NCI-H524 treated with DMSO at 0.1 percent for 48 hours (cell line): ENCODE data around the gene DNAJB9.

ENCODE experiments used
- DNase-seq: peaks from one replicate; lab custom pipeline; 2025; lab: John Stamatoyannopoulos, UW

Gene DNAJB9

DNA sequence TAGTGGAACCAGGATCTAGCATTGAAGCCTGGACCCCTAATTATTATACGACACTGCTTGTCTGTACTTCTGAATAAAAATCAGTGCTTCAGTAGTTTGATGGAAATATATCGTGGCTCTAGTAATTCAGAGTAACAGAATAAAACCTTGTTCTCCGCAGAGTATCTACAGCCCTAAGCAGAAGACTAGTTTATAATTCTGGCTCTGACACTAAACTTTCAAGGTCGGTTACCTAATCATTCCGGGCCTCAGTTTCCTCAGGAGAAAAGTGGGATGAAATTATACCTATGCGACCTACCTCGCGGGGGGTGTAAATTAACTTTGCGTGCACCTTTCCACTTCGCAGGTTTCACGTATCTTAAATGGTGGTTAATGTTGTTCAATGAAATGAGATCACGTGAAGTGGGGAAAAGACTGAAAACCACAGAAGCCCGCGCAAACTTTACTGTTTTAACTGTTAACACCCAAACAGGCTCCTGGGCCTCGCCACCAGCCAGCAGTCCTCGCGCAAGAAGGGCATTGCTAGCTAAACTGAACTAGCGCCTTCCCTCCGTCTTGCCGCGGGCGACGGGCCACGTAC lies 783 bp upstream of the DNAJB9 start:
- no peak for DNase-seq

GRCh38 chr7:108570146-108570755 lies 577 bp downstream of the DNAJB9 start:
- DNase-seq = peak; percentile 8

- no peak for DNase-seq
These were observed 2.8 kb downstream of the DNAJB9 start for GRCh38 chr7:108572480-108572879.

GRCh38 chr7:108575156-108575555 lies 5.5 kb downstream of the DNAJB9 start:
- no peak for DNase-seq

DNA sequence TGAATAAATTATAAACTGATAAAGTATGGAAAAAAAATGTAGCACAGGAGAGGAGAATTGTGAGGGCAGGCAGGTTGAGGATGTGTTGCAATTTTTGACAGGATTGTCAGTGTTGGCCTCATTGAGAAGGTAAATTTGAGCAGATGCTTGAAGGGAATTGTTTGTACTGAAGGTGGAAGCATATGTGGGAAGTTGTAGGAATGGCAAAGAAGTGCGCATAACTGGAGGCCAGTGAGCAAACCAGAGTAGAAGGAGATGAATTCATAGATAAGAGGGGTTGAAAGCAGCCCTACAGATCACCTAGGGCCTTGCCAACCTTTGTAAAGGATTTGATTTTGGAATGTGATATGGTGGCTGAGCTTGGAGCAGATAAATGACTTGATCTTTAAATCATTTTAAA lies 6.4 kb downstream of the DNAJB9 start:
- DNase-seq = no peak

- no peak for DNase-seq
These were observed 9.3 kb downstream of the DNAJB9 start for GRCh38 chr7:108578937-108579336.

GRCh38 chr7:108580298-108580697 lies 10.6 kb downstream of the DNAJB9 start:
- DNase-seq = no peak

- no peak for DNase-seq
These were observed 12.2 kb downstream of the DNAJB9 start for GRCh38 chr7:108581655-108582491.

GRCh38 chr7:108584211-108584610 lies 14.5 kb downstream of the DNAJB9 start:
- DNase-seq = no peak

DNA sequence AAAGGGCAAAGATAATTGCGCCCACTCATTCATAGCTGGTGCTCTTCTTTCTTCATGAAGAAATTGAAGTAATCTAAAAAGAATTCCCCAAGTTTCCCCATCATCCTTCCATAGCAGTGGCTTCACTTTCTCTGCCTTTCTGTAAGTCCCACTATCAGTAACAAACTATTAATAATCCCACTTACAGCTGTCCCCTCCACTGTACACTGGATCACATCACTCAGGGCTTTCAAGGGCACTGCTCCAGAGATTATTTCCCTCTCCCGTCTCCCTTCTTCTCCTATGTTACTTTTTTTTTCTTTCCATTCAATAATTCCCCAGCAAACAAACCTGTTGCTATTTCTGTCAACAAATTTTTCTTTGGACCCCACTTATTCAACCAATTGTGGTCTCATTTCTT lies 16.2 kb downstream of the DNAJB9 start:
- DNase-seq = no peak

DNA sequence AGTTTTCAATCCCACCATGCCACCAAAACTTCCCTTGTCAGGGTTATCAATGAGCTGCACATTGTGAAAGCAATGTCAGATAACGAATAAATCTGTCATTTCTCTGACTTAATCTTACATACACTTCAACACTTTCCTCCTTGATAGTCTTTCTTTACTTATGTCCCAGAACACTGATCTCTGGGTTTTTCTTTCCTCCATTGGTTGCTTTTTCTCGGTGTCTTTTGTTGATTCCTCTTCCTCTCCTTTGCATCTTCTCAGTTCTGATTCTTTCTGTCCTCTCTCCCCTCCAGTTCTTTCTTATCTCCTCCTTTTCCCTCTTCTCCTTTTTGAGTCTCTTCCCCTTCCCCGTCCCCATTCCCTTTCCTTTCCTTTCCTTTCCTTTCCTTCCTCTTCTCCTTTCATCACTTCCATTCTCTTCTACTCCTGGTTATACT lies 16.6 kb downstream of the DNAJB9 start:
- DNase-seq = no peak

DNA sequence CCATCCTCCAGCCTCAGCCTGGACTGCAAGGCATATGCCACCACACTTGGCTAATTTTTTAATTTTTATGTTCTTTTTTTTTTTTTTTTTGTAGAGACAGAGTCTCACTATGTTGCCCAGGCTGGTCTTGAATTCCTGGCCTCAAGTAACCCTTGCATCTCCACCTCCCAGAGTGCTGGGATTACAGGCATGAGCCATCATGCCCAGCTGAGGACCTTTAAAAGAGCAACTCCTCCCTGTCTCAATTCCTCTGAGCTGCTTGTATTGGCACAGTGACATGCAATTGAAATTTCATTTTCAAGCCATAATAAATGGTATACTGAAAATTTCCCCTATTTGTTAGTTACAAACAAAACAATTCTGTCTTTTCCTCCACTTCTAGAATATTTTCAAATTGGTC lies 19.5 kb downstream of the DNAJB9 start:
- DNase-seq = no peak

- DNase-seq = no peak
These were observed 20.2 kb downstream of the DNAJB9 start for GRCh38 chr7:108589874-108590273.

GRCh38 chr7:108590606-108591005 lies 20.9 kb downstream of the DNAJB9 start:
- DNase-seq = no peak

DNA sequence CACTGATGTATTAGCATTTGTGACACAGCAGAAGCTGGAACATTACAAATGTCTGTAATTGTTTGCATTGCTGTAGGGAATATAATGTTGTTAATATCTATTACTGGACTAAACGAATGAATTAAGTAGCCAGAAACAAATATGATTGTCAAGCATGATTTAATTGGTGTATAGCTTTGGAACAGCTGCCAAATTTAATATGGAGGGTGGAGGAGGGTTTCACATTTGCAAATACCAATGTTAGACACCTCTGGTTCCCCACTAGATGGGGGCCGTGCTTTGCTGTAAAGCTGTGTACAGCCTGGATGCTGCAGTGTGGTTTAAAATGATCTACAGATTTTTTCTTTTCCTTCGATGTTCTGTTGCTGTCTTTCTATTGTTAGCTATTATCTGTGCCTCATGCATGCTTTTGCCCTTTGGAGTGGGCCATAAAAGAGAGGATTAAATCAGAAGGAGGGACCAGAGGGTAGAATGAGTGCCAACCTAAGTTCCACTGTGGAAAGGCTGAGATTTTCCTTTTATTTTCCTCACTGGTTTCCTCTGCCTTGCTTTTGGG lies 23.1 kb downstream of the DNAJB9 start:
- peak; percentile 57 for DNase-seq

DNA sequence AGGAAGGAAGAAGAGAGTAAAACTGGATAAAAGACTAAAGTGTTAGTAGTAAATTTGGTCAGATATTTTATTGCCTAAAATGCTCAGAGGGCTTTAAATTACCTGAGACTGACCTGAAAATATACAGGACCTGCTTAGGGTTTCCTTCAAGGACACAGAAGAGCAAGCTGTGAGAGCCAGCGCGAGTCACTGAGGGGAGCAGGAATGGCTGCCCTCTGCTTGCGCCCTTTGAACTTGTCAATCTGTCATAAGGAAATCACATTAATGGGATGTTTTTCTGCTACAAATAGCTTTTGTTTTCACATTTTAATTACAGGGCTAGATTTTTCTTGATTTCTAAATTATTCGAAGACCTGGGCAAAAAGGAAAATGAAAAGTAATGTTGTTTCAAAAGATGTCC lies 26.9 kb downstream of the DNAJB9 start:
- DNase-seq = no peak

GRCh38 chr7:108598153-108598552 lies 28.5 kb downstream of the DNAJB9 start:
- DNase-seq = peak; percentile 37

GRCh38 chr7:108598914-108599580 lies 29.4 kb downstream of the DNAJB9 start:
- peak; percentile 69 for DNase-seq

DNA sequence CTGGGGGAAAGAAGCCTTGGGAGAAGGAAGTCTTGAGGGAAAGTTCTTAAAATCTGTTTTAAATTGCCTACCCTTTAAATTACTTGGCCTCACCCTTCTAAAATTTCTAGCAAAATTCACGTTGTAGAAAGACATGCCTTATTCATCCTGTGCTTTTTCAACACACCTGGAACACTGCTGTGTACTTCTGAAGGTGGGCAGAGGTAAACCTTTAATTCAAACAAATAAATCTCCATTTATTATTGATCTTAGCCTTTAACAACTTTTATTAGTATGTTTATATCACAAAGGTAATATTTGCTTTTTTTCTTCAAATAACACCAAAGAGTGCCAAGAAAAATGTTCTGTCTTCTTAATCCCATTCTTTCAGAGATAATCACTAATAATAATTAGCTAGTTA lies 30.7 kb downstream of the DNAJB9 start:
- no peak for DNase-seq

DNA sequence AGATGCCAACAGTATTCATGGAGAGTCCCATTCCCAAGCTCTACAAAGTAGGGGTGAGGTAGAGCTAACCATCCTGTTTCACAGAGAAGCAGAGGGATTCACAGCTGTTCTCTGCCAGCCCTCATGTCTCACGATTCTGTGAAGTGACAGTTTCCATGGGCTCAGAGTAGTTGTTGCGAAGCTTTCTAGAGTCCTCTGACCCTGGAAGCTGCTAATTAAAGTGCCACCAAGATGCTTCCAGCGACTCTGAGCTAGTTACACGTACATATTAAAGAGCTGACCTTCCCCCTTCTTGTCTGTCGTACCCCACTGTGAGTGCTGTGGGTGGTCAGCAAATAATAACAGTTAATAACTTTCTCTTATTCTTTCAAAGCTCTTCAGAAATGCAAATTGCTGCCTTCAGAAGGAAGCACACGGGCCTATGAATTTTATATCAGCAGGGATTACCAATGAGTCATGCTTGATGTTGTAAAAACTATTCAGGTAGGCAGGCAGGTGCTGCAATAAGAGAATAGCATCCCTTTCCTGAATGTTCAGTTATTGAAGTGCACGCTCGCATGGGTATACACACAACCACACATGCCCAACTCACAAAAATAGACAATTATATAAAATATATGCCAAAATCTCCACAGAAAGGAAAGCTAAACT lies 34.1 kb downstream of the DNAJB9 start:
- no peak for DNase-seq

DNA sequence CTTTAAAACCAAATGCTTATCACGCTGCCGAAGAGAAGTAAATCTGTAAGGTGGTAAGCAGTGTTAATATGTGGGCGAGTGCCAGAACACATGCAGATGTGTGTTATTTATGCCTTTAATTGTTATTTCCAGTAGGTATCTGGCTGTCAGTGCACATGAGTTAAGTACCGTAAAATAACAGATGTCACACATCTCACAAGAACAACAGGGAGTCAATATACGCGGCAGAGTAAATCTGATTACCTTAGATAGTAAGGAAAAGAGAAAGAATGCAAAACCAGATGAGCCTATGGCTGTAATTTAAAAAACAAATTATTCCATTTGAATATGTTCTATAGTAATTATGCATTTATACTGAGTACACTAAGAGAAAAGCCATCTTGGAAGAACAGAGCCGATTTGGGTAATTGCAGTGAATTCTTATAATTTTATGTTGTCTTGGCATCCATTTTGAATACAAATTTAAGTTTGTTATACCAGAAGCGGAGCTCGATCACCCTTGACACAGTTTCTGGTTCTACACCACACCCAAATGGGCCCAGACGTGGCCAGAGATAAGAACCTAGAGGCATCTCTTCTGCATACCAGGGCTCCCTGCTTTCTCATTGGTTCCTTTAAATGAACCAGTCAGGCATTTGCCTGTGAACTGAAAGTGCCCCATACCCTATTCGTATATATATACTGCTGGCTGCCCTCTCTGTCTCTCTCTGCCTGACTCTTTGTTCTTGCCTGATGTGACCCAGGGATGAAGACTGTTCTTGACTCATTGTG lies 34.8 kb downstream of the DNAJB9 start:
- peak; percentile 33 for DNase-seq
